GM19023 (cell line): ENCODE measurements around the gene ZNF747.

ENCODE experiments used
- ATAC-seq: cut with Tn5 transposase; IDR thresholded peaks from one replicate; pipeline ENCODE4 v1.9.1; 2021; ENCODE audit warnings: mild to moderate bottlenecking, moderate library complexity; ENCODE audit not compliant: unreplicated experiment

ZNF747 gene

GRCh38 chr16:30534368-30535105 lies at the start of gene ZNF747:
Gene ZNF747 (minus strand): TSS chr16:30534858. CDS start chr16:30534679, 179 bp downstream.
- peak; percentile 63 for ATAC-seq

GRCh38 chr16:30582611-30583340 lies 48.1 kb upstream of the ZNF747 start:
- ATAC-seq = no peak

- ATAC-seq = no peak
These were observed 46.8 kb upstream of the ZNF747 start for GRCh38 chr16:30581457-30581856.

- no peak for ATAC-seq
These were observed 40.0 kb upstream of the ZNF747 start for GRCh38 chr16:30574678-30575077.

GRCh38 chr16:30571445-30572322 lies 37.0 kb upstream of the ZNF747 start, which contains the start of gene ZNF688:
Gene ZNF688 (minus strand): TSS chr16:30571714. CDS start chr16:30571629, 85 bp downstream.
- ATAC-seq = peak; percentile 77

- ATAC-seq = no peak
These were observed 36.2 kb upstream of the ZNF747 start for GRCh38 chr16:30570636-30571444.

- no peak for ATAC-seq
These were observed 35.3 kb upstream of the ZNF747 start for GRCh38 chr16:30569746-30570635.

GRCh38 chr16:30569281-30569680 lies 34.6 kb upstream of the ZNF747 start:
- ATAC-seq = no peak

- ATAC-seq = no peak
These were observed 33.5 kb upstream of the ZNF747 start for GRCh38 chr16:30567991-30568638.

- ATAC-seq = no peak
These were observed 32.7 kb upstream of the ZNF747 start for GRCh38 chr16:30567160-30567990.

GRCh38 chr16:30566531-30566930 lies 31.9 kb upstream of the ZNF747 start:
- no peak for ATAC-seq

GRCh38 chr16:30565984-30566383 lies 31.3 kb upstream of the ZNF747 start:
- ATAC-seq = no peak

- ATAC-seq = no peak
These were observed 30.9 kb upstream of the ZNF747 start for GRCh38 chr16:30565526-30565925.

- ATAC-seq = no peak
These were observed 27.4 kb upstream of the ZNF747 start for GRCh38 chr16:30562021-30562420.

GRCh38 chr16:30561089-30561816 lies 26.6 kb upstream of the ZNF747 start:
- ATAC-seq = no peak

GRCh38 chr16:30559690-30560089 lies 25.0 kb upstream of the ZNF747 start:
- ATAC-seq = no peak

GRCh38 chr16:30558789-30559377 lies 24.2 kb upstream of the ZNF747 start:
- ATAC-seq = no peak
